SU-DHL-6 (cell line): Measurements from ENCODE around the gene MTF1.

Experiments used
- EZH2phosphoT487 ChIP-seq: fragments of 200-600 bp; sonication (generic), shearing (Covaris generic); conservative IDR thresholded peaks from 2 replicates; pipeline ENCODE4 v1.6.1; 2018; ENCODE audit warnings: mild to moderate bottlenecking, antibody characterized with exemption, low read length, moderate library complexity, mixed read lengths
- TF ChIP-seq, protein P1 (sequence below): fragments of 200-600 bp; sonication (generic); IDR thresholded peaks from one replicate; pipeline ENCODE4 v1.5.1; 2017; ENCODE audit warnings: antibody characterized with exemption, mild to moderate bottlenecking, low read length, moderate library complexity; ENCODE audit not compliant: insufficient read depth, poor library complexity, severe bottlenecking

DNA sequence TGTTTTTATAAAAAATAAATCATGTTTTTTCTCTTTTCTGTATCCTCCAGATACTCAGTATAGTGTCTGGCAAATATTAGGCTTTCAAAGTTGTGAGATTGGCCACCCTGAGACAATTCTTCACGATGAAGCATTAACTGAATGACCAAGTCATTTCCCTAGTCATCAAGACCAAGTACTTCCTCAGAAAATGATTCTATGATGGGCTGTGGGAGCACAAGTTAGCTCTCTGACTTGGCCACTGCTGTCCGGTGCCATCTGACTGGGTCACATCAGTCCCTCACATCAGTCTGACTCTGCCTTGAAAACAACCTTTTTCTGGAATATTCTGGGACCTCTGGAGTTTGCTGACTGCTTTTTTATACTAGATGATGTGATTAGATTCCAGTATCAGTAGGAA lies 37.9 kb downstream of the MTF1 start:
- TF ChIP-seq EZH2phosphoT487: no peak
- TF ChIP-seq, protein P1, sequence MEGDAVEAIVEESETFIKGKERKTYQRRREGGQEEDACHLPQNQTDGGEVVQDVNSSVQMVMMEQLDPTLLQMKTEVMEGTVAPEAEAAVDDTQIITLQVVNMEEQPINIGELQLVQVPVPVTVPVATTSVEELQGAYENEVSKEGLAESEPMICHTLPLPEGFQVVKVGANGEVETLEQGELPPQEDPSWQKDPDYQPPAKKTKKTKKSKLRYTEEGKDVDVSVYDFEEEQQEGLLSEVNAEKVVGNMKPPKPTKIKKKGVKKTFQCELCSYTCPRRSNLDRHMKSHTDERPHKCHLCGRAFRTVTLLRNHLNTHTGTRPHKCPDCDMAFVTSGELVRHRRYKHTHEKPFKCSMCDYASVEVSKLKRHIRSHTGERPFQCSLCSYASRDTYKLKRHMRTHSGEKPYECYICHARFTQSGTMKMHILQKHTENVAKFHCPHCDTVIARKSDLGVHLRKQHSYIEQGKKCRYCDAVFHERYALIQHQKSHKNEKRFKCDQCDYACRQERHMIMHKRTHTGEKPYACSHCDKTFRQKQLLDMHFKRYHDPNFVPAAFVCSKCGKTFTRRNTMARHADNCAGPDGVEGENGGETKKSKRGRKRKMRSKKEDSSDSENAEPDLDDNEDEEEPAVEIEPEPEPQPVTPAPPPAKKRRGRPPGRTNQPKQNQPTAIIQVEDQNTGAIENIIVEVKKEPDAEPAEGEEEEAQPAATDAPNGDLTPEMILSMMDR: no peak
